NT2/D1 (cell line): ENCODE data around the gene IL9R.

Source experiments
- SUZ12 ChIP-seq: IDR thresholded peaks from 2 replicates; pipeline ENCODE4 v1.6.1; 2011; ENCODE audit not compliant: insufficient read length, insufficient read depth; ENCODE audit errors: extremely low read depth
- YY1 ChIP-seq: IDR thresholded peaks from 2 replicates; pipeline ENCODE4 v1.6.1; 2011; ENCODE audit not compliant: insufficient read length, insufficient read depth
- ZNF274 ChIP-seq: IDR thresholded peaks from 2 replicates; pipeline ENCODE4 v1.6.1; 2011; ENCODE audit warnings: mild to moderate bottlenecking, low read depth, low read length

GRCh38 chrX:156000361-156000926 is 2.9 kb downstream of the IL9R start:
- TF ChIP-seq SUZ12 (no peak), ZNF274 (no peak), YY1 (no peak)
